Left forelimb (tissue), 1 donor: Measurements from ENCODE around the gene SLC12A8.

Experiments
- DNase-seq: peaks from one replicate; pipeline ENCODE4 v3.0.0-alpha.2; 2018; ENCODE audit warnings: low spot score

The SLC12A8 gene

GRCh38 chr3:125052624-125053303 lies 159.8 kb downstream of the SLC12A8 start:
- no peak for DNase-seq

- peak; percentile 78 for DNase-seq
Observed at GRCh38 chr3:125051715-125052581, 160.6 kb downstream of the SLC12A8 start.

GRCh38 chr3:125051205-125051604 lies 161.3 kb downstream of the SLC12A8 start:
- peak; percentile 36 for DNase-seq

- peak; percentile 33 for DNase-seq
Observed at GRCh38 chr3:125050488-125051090, 162.0 kb downstream of the SLC12A8 start.

GRCh38 chr3:125048282-125048681 lies 164.3 kb downstream of the SLC12A8 start:
- DNase-seq, result peak; percentile 42

GRCh38 chr3:125045965-125046364 lies 166.6 kb downstream of the SLC12A8 start:
- DNase-seq, result no peak

GRCh38 chr3:125045194-125045593 lies 167.4 kb downstream of the SLC12A8 start:
- no peak for DNase-seq

- DNase-seq, result no peak
Observed at GRCh38 chr3:125043599-125044151, 168.9 kb downstream of the SLC12A8 start.

GRCh38 chr3:125042725-125043406 lies 169.7 kb downstream of the SLC12A8 start:
- DNase-seq, result no peak

- no peak for DNase-seq
Observed at GRCh38 chr3:125039131-125040100, 173.1 kb downstream of the SLC12A8 start.

GRCh38 chr3:125037498-125038150 lies 174.9 kb downstream of the SLC12A8 start:
- no peak for DNase-seq

GRCh38 chr3:125035217-125035616 lies 177.3 kb downstream of the SLC12A8 start:
- no peak for DNase-seq

GRCh38 chr3:125033616-125034015 lies 178.9 kb downstream of the SLC12A8 start:
- no peak for DNase-seq

- no peak for DNase-seq
Observed at GRCh38 chr3:125033135-125033534, 179.4 kb downstream of the SLC12A8 start.

GRCh38 chr3:125032683-125033082 lies 179.9 kb downstream of the SLC12A8 start:
- DNase-seq, result no peak
